SK-N-SH (cell line): ENCODE data around the gene SKI. TPM values are rescaled to one million over a fixed set of nuclear protein-coding genes. Genes with fewer than 3 reads are reported as not detected.

Experiments used
- CTCF ChIA-PET: fragments of 300-600, 350-600 bp; formaldehyde crosslinking; extraction: SDS; loops from one replicate; lab custom pipeline; 2021; lab: Yijun Ruan, JAX
- POLR2A ChIA-PET: fragments of 350-600 bp; sonication (Branson Sonifier 250); formaldehyde crosslinking; extraction: SDS; loops from one replicate; lab custom pipeline; 2020; ENCODE audit warnings: antibody characterized with exemption, inconsistent platforms; lab: Yijun Ruan, JAX
- DNase-seq: peaks from one replicate; pipeline ENCODE4 v3.0.0; 2012
- H2AFZ ChIP-seq: fragments of 200-600 bp; sonication (generic); 2 replicates; pipeline ENCODE4 v1.8.1; 2016; ENCODE audit warnings: antibody characterized with exemption, mild to moderate bottlenecking, low read depth
- H3F3A ChIP-seq: fragments of 200-600 bp; sonication (generic); replicated peaks from 2 replicates; pipeline ENCODE3; 2016; ENCODE audit warnings: antibody characterized with exemption, mild to moderate bottlenecking; ENCODE audit not compliant: insufficient read depth
- H3K27ac ChIP-seq, 2 experiments: fragments of 200-500 bp in 1 of 2; fragments of 200-600 bp in 1 of 2; sonication (Bioruptor generic) in 1 of 2; sonication (generic), shearing (Covaris generic) in 1 of 2; 2 replicates each; pipeline versions ENCODE4 v1.5.1 to v1.6.1; 2014 to 2016; ENCODE audit warnings: low read depth in 2 of 2, inconsistent platforms in 1 of 2, low read length in 1 of 2, mild to moderate bottlenecking in 1 of 2, mixed read lengths in 1 of 2
- H3K27me3 ChIP-seq: fragments of 200-600 bp; sonication (generic), shearing (Covaris generic); 2 replicates; pipeline ENCODE4 v1.6.1; 2016; ENCODE audit warnings: mixed run types; ENCODE audit not compliant: insufficient read depth
- H3K36me3 ChIP-seq, 2 experiments: fragments of 200-500 bp in 1 of 2; fragments of 200-600 bp in 1 of 2; sonication (Bioruptor generic) in 1 of 2; sonication (generic) in 1 of 2; replicated peaks in 1 of 2; 2 replicates each; pipeline versions ENCODE3 to v1.5.1; 2014 to 2016; ENCODE audit warnings: low read length in 1 of 2, mild to moderate bottlenecking in 1 of 2; ENCODE audit not compliant: insufficient read depth in 2 of 2, control insufficient read depth in 1 of 2
- H3K4me1 ChIP-seq, 2 experiments: fragments of 200-500 bp in 1 of 2; fragments of 200-600 bp in 1 of 2; sonication (Bioruptor generic) in 1 of 2; sonication (generic), shearing (Covaris generic) in 1 of 2; 2 replicates each; pipeline versions ENCODE4 v1.5.1 to v1.6.1; 2014 to 2016; ENCODE audit warnings: low read depth in 1 of 2, low read length in 1 of 2, mixed run types in 1 of 2; ENCODE audit not compliant: insufficient read depth in 2 of 2, control insufficient read depth in 1 of 2
- H3K4me2 ChIP-seq: fragments of 200-600 bp; sonication (generic), shearing (Covaris generic); 2 replicates; pipeline ENCODE4 v1.6.1; 2017; ENCODE audit warnings: mixed run types
- H3K4me3 ChIP-seq, 2 experiments: fragments of 200-500 bp in 1 of 2; fragments of 200-600 bp in 1 of 2; sonication (Bioruptor generic) in 1 of 2; sonication (generic), shearing (Covaris generic) in 1 of 2; 2 replicates each; pipeline versions ENCODE4 v1.5.1 to v1.8.1; 2014 to 2016; ENCODE audit warnings: low read depth in 2 of 2, inconsistent platforms in 1 of 2, low read length in 1 of 2, mild to moderate bottlenecking in 1 of 2, mixed read lengths in 1 of 2, moderate library complexity in 1 of 2
- H3K79me2 ChIP-seq: fragments of 200-600 bp; sonication (generic); 2 replicates; pipeline ENCODE4 v1.8.1; 2017; ENCODE audit warnings: mild to moderate bottlenecking; ENCODE audit not compliant: insufficient read depth
- H3K9ac ChIP-seq: fragments of 200-600 bp; sonication (generic); 2 replicates; pipeline ENCODE4 v1.6.1; 2017; ENCODE audit warnings: mixed run types
- H3K9me2 ChIP-seq: fragments of 200-600 bp; sonication (generic); 2 replicates; pipeline ENCODE4 v1.6.1; 2017; ENCODE audit warnings: mixed run types
- H3K9me3 ChIP-seq: fragments of 200-600 bp; sonication (generic); 2 replicates; pipeline ENCODE4 v1.6.1; 2017; ENCODE audit warnings: mixed run types, mild to moderate bottlenecking, moderate library complexity
- H4K20me1 ChIP-seq: fragments of 200-600 bp; sonication (generic); 2 replicates; pipeline ENCODE4 v1.6.1; 2017; ENCODE audit warnings: mild to moderate bottlenecking, mixed run types; ENCODE audit not compliant: insufficient read depth
- ELF1 ChIP-seq: IDR thresholded peaks from 2 replicates; pipeline ENCODE4 v1.4.0; 2012
- EZH2phosphoT487 ChIP-seq: fragments of 200-600 bp; sonication (generic); IDR thresholded peaks from 2 replicates; pipeline ENCODE4 v1.6.1; 2017; ENCODE audit warnings: low read depth, mixed run types, mild to moderate bottlenecking, antibody characterized with exemption, moderate library complexity, borderline replicate concordance
- FOXJ3 ChIP-seq: sonication (generic); formaldehyde crosslinking; IDR thresholded peaks from 2 replicates; pipeline ENCODE4 v1.5.1; 2020; ENCODE audit warnings: mild to moderate bottlenecking, missing genetic modification reagents
- FOXM1 ChIP-seq: IDR thresholded peaks from 2 replicates; pipeline ENCODE4 v1.4.0; 2012; ENCODE audit warnings: low read depth, mild to moderate bottlenecking
- JUND ChIP-seq: IDR thresholded peaks from 2 replicates; pipeline ENCODE4 v1.4.0; 2012
- MAX ChIP-seq: IDR thresholded peaks from 2 replicates; pipeline ENCODE4 v1.4.0; 2012; ENCODE audit warnings: low read depth
- MXI1 ChIP-seq: IDR thresholded peaks from 2 replicates; pipeline ENCODE4 v1.6.1; 2012; ENCODE audit warnings: mild to moderate bottlenecking, low read depth, low read length, improper control_type of control experiment
- PBX3 ChIP-seq: IDR thresholded peaks from 2 replicates; pipeline ENCODE4; 2012
- POLR2AphosphoS5 ChIP-seq: IDR thresholded peaks from 2 replicates; pipeline ENCODE4 v1.6.1; 2012; ENCODE audit warnings: low read depth, low read length
- RAD21 ChIP-seq: IDR thresholded peaks from 2 replicates; pipeline ENCODE4 v1.6.1; 2012; ENCODE audit warnings: mild to moderate bottlenecking, low read length
- RCOR1 ChIP-seq: fragments of 150-350 bp; IDR thresholded peaks from 2 replicates; pipeline ENCODE4 v1.6.1; 2017; ENCODE audit warnings: antibody characterized with exemption, low read length
- REST ChIP-seq: IDR thresholded peaks from 2 replicates; pipeline ENCODE4 v1.6.1; 2012; ENCODE audit warnings: mild to moderate bottlenecking, low read depth, low read length, moderate library complexity
- RFX5 ChIP-seq: IDR thresholded peaks from 2 replicates; pipeline ENCODE4 v1.6.1; 2012; ENCODE audit warnings: mild to moderate bottlenecking, improper control_type of control experiment, low read length
- RXRA ChIP-seq: IDR thresholded peaks from 2 replicates; pipeline ENCODE4 v1.4.0; 2012; ENCODE audit warnings: low read depth, mild to moderate bottlenecking, borderline replicate concordance
- SIN3A ChIP-seq: IDR thresholded peaks from 2 replicates; pipeline ENCODE4 v1.6.1; 2012; ENCODE audit warnings: low read depth, mild to moderate bottlenecking, low read length, moderate library complexity, borderline replicate concordance
- SMC3 ChIP-seq: IDR thresholded peaks from 2 replicates; pipeline ENCODE4 v1.6.1; 2012; ENCODE audit warnings: low read depth, low read length, improper control_type of control experiment
- TAF1 ChIP-seq: IDR thresholded peaks from 2 replicates; pipeline ENCODE4 v1.6.1; 2012; ENCODE audit warnings: low read depth, mild to moderate bottlenecking, low read length, moderate library complexity, borderline replicate concordance
- TEAD4 ChIP-seq: IDR thresholded peaks from 2 replicates; pipeline ENCODE4 v1.4.0; 2012; ENCODE audit warnings: mild to moderate bottlenecking, borderline replicate concordance; ENCODE audit not compliant: insufficient read depth
- YY1 ChIP-seq: IDR thresholded peaks from 2 replicates; pipeline ENCODE4 v1.4.0; 2012; ENCODE audit warnings: low read depth, mild to moderate bottlenecking
- ZBTB33 ChIP-seq: IDR thresholded peaks from 2 replicates; pipeline ENCODE4 v1.4.0; 2012; ENCODE audit warnings: low read depth, borderline replicate concordance
- WGBS: methylation state at CpG from one replicate; pipeline ENCODE4 v1.1.6; 2017; ENCODE audit warnings: low lambda C conversion rate; 5-methylcytosine and 5-hydroxymethylcytosine counted together
- polyA plus RNA-seq, 3 experiments: library from polyadenylated mRNA; depleted of rRNA; stranded (reverse); fragments of >200 nt; gene quantifications; 2 replicates each; pipeline ENCODE4 v1.2.3, GENCODE V29; 2012

The SKI gene
- polyA plus RNA-seq, 1 of the 3 experiments (the other 2 are of a cell fraction): 7.2 TPM

- no peak for DNase-seq
- Histone ChIP-seq H4K20me1 (no peaks in the 10 kb centered on the region), H3K4me2 (peak overlapping the region; percentile 76), H3K4me3 (peak overlapping the region; percentile 50 to 51; a peak in 3 of 4 replicates), H3K4me1 (peaks cover 0 to 49% of the 10 kb centered on the region in 2 experiments; a peak in 1 of 4 replicates), H3F3A (no peaks in the 10 kb centered on the region)
- no peak for TF ChIP-seq RCOR1
- no peak for TF ChIP-seq TEAD4
- TF ChIP-seq POLR2AphosphoS5: no peak
- TF ChIP-seq EZH2phosphoT487: no peak
- no peak for TF ChIP-seq MXI1
- TF ChIP-seq, all 33 proteins: peak for 0
- WGBS: 74% methylated on average over 8 of the region's 18 CpGs
- Histone ChIP-seq H3K36me3 (peaks cover 0 to 4% of the 10 kb centered on the region in 2 experiments), H3K27me3 (no peaks in the 10 kb centered on the region), H3K79me2 (no peaks in the 10 kb centered on the region), H2AFZ (no peak overlapping the region), H3K9me3 (no peaks in the 10 kb centered on the region), H3K27ac (peak overlapping the region; percentile 32 to 83; a peak in 3 of 4 replicates), H3K9me2 (no peaks in the 10 kb centered on the region), H3K9ac (peak overlapping the region; percentile 58; the same call in 1 of the 2 replicates)
- CTCF ChIA-PET: interaction anchor here (1.0 to 5.4 kb wide), 11 partner anchors 12 to 118 kb away, joined by 3 to 34 read pairs (median 4); partner anchors contain the start of gene FAAP20
- POLR2A ChIA-PET: interaction anchor here (2.8 kb wide), 1 partner anchor 86 kb away, joined by 8 read pairs; no protein-coding TSS in a partner anchor
These were observed 85.6 kb downstream of the SKI start for GRCh38 chr1:2313651-2314261.

- Histone ChIP-seq H3K4me3 (peak overlapping the region; percentile 50 to 51; a peak in 3 of 4 replicates), H3K9me3 (no peaks in the 10 kb centered on the region), H3K9ac (peak overlapping the region; percentile 58; the same call in 1 of the 2 replicates), H3F3A (no peaks in the 10 kb centered on the region), H3K9me2 (no peaks in the 10 kb centered on the region), H3K79me2 (no peaks in the 10 kb centered on the region), H3K27ac (peak overlapping the region; percentile 32 to 83; a peak in 3 of 4 replicates), H3K36me3 (no peaks in the 10 kb centered on the region), H3K27me3 (no peaks in the 10 kb centered on the region), H2AFZ (no peak overlapping the region), H3K4me2 (peak overlapping the region; percentile 76), H3K4me1 (peaks cover 0 to 49% of the 10 kb centered on the region in 2 experiments; a peak in 1 of 4 replicates), H4K20me1 (no peaks in the 10 kb centered on the region)
- ChIA-PET CTCF (interaction anchor here (0.6 to 5.4 kb wide), 18 partner anchors 8 to 119 kb away, joined by 3 to 34 read pairs (median 4); partner anchors contain the start of gene FAAP20), POLR2A (interaction anchor here (1.0 to 2.8 kb wide), 2 partner anchors 14 to 87 kb away, joined by 4 to 8 read pairs; no protein-coding TSS in a partner anchor)
- 0% methylated on average over 1 of the region's 54 CpGs for WGBS
- DNase-seq: peak; percentile 93
- no peak for TF ChIP-seq SMC3
- TF ChIP-seq ELF1: no peak
- no peak for TF ChIP-seq JUND
- no peak for TF ChIP-seq FOXJ3
- TF ChIP-seq RXRA: no peak
- TF ChIP-seq MAX: no peak
- TF ChIP-seq RAD21: no peak; the same call in 1 of the 2 replicates
- no peak for TF ChIP-seq YY1
- 0 out of 2 replicates have a peak, but pooled peaks have one; percentile 6 for TF ChIP-seq PBX3
- no peak for TF ChIP-seq SIN3A
- TF ChIP-seq FOXM1: no peak
- TF ChIP-seq TAF1: peak; percentile 23; the same call in 1 of the 2 replicates
- no peak for TF ChIP-seq REST
- TF ChIP-seq ZBTB33: no peak
- TF ChIP-seq MXI1: no peak
- TF ChIP-seq RFX5: no peak
These were observed 86.2 kb downstream of the SKI start for GRCh38 chr1:2314273-2314802.
